Measurements from ENCODE around the gene PCDHGA12.
"Not testable (repeated sequence)": the region's sequence is repeated elsewhere in the genome, so short reads cannot be mapped to it uniquely, and the experiment has no call there.

Gene PCDHGA12

DNA sequence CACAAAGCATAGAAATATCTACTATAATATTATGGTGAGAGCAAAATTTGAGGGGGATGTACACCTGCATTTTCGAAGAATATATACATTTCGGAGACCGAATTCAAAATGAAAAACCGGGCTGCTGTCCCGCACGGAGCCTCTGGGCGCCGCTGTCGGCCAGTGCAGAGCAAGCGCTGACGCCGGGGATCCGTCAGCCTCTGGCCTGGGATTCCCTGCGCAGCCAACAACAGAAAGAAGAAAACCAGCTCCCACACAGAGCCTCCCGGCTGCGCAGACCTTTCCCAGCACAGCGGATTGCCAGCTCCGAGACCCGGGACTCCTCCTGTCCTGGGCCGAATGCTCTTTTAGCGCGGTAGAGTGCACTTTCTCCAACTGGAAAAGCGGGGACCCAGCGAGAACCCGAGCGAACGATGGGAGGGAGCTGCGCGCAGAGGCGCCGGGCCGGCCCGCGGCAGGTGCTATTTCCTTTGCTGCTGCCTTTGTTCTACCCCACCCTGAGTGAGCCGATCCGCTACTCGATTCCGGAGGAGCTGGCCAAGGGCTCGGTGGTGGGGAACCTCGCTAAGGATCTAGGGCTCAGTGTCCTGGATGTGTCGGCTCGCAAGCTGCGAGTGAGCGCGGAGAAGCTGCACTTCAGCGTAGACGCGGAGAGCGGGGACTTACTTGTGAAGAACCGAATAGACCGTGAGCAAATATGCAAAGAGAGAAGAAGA is 22.4 kb upstream of the PCDHGA12 start, which contains the start of gene PCDHGB6:
Gene PCDHGB6 (plus strand): TSS at position 232 of the 716 bp plus-strand sequence. CDS start 182 bp downstream, at position 414.
- DNase-seq (ENCODE audit: low read depth in 2 of 2): not testable (repeated sequence)

DNA sequence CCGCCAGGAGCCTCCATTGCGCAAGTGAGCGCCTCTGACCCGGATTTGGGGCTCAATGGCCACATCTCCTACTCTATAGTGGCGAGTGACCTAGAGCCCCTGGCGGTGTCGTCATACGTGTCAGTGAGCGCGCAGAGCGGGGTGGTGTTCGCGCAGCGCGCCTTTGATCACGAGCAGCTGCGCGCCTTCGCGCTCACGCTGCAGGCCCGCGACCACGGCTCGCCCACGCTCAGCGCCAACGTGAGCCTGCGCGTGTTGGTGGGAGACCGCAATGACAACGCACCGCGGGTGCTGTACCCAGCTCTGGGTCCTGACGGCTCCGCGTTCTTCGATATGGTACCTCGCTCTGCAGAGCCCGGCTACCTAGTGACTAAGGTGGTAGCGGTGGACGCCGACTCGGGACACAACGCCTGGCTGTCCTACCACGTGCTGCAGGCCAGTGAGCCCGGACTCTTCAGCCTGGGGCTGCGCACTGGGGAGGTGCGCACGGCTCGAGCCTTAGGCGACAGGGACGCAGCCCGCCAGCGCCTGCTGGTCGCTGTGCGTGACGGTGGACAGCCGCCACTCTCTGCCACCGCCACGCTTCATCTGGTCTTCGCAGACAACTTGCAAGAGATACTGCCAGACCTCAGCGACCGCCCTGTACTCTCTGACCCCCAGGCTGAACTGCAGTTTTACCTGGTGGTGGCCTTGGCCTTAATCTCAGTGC is 20.6 kb upstream of the PCDHGA12 start:
- no peak for DNase-seq (ENCODE audit: low read depth in 2 of 2)

- no peak for DNase-seq (ENCODE audit: low read depth in 2 of 2)
These were observed 18.7 kb upstream of the PCDHGA12 start for GRCh38 chr5:141411575-141411974.

- DNase-seq (ENCODE audit: low read depth in 2 of 2): peak; percentile 32 to 44
These were observed 17.3 kb upstream of the PCDHGA12 start, which contains the start of gene PCDHGA10 for GRCh38 chr5:141412854-141413539. Gene PCDHGA10, plus strand, starts transcription at chr5:141412987. Its CDS starts 189 bp downstream, at chr5:141413176.

- no peak for DNase-seq (ENCODE audit: low read depth in 2 of 2)
These were observed 16.7 kb upstream of the PCDHGA12 start for GRCh38 chr5:141413540-141414069.

- DNase-seq (ENCODE audit: low read depth in 2 of 2): not testable (repeated sequence)
These were observed 15.6 kb upstream of the PCDHGA12 start for GRCh38 chr5:141414548-141415274.

DNA sequence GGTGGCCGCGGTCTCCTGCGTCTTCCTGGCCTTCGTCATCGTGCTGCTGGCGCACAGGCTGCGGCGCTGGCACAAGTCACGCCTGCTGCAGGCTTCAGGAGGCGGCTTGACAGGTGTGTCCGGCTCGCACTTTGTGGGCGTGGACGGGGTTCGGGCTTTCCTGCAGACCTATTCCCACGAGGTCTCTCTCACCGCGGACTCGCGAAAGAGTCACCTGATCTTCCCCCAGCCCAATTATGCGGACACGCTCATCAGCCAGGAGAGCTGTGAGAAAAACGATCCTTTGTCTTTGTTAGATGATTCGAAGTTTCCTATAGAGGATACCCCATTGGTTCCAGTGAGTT is 15.1 kb upstream of the PCDHGA12 start:
- not testable (repeated sequence) for DNase-seq (ENCODE audit: low read depth in 2 of 2)

DNA sequence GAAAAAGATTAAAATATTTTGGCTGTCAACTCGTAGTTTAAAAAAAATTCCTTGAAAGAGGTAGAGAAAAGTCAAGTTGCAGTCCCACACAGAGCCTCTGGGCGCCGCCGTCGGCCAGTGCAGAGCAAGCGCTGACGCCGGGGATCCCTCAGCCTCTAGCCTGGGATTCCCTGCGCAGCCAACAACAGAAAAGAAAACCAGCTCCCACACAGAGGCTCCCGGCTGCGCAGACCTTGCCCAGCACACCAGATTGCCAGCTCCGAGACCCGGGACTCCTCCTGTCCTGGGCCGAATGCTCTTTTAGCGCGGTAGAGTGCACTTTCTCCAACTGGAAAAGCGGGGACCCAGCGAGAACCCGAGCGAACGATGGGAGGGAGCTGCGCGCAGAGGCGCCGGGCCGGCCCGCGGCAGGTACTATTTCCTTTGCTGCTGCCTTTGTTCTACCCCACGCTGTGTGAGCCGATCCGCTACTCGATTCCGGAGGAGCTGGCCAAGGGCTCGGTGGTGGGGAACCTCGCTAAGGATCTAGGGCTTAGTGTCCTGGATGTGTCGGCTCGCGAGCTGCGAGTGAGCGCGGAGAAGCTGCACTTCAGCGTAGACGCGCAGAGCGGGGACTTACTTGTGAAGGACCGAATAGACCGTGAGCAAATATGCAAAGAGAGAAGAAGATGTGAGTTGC is 12.7 kb upstream of the PCDHGA12 start, which contains the start of gene PCDHGB7:
Gene PCDHGB7 (plus strand): TSS at position 184 of the 679 bp plus-strand sequence. CDS start 183 bp downstream, at position 367.
- DNase-seq (ENCODE audit: low read depth in 2 of 2): peak; percentile 14 to 43

- DNase-seq (ENCODE audit: low read depth in 2 of 2): no peak
These were observed 11.0 kb upstream of the PCDHGA12 start for GRCh38 chr5:141419074-141419880.

GRCh38 chr5:141420855-141421488 is 9.3 kb upstream of the PCDHGA12 start, which contains the start of gene PCDHGA11:
Gene PCDHGA11, plus strand, starts transcription at chr5:141421051. Its CDS starts 177 bp downstream, at chr5:141421228.
- DNase-seq (ENCODE audit: low read depth in 2 of 2): peak in 1 of 2 donors; percentile 14

DNA sequence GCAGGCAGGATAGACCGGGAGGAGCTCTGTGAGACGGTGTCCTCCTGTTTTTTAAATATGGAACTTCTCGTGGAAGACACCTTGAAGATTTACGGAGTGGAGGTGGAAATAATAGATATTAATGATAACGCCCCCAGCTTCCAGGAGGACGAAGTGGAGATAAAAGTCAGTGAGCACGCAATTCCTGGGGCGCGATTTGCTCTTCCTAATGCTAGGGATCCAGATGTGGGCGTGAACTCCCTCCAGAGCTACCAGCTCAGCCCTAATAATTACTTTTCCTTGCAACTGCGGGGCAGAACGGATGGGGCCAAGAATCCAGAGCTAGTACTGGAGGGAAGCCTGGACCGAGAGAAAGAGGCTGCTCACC is 8.8 kb upstream of the PCDHGA12 start:
- DNase-seq (ENCODE audit: low read depth in 2 of 2): no peak

DNA sequence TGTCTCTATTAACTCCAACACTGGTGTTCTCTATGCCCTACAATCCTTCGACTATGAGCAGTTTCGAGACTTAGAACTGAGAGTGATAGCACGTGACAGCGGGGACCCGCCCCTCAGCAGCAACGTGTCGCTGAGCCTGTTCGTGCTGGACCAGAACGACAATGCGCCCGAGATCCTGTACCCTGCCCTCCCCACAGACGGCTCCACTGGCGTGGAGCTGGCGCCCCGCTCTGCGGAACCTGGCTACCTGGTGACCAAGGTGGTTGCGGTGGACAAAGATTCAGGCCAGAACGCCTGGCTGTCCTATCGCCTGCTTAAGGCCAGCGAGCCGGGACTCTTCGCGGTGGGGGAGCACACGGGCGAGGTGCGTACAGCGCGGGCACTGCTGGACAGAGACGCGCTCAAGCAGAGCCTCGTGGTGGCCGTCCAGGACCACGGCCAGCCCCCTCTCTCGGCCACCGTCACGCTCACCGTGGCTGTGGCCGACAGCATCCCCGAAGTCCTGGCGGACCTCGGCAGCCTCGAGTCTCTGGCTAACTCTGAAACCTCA is 7.5 kb upstream of the PCDHGA12 start:
- DNase-seq (ENCODE audit: low read depth in 2 of 2): no peak

- DNase-seq (ENCODE audit: low read depth in 2 of 2): no peak
These were observed 2.4 kb upstream of the PCDHGA12 start for GRCh38 chr5:141427783-141428426.

- no peak for DNase-seq (ENCODE audit: low read depth in 2 of 2)
These were observed 979 bp downstream of the PCDHGA12 start for GRCh38 chr5:141431286-141431685.

DNA sequence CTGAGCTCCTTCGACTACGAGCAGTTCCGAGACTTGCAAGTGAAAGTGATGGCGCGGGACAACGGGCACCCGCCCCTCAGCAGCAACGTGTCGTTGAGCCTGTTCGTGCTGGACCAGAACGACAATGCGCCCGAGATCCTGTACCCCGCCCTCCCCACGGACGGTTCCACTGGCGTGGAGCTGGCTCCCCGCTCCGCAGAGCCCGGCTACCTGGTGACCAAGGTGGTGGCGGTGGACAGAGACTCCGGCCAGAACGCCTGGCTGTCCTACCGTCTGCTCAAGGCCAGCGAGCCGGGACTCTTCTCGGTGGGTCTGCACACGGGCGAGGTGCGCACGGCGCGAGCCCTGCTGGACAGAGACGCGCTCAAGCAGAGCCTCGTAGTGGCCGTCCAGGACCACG is 2.0 kb downstream of the PCDHGA12 start:
- not testable (repeated sequence) for DNase-seq (ENCODE audit: low read depth in 2 of 2)

GRCh38 chr5:141432726-141433125 is 2.4 kb downstream of the PCDHGA12 start:
- DNase-seq (ENCODE audit: low read depth in 2 of 2): not testable (repeated sequence)

DNA sequence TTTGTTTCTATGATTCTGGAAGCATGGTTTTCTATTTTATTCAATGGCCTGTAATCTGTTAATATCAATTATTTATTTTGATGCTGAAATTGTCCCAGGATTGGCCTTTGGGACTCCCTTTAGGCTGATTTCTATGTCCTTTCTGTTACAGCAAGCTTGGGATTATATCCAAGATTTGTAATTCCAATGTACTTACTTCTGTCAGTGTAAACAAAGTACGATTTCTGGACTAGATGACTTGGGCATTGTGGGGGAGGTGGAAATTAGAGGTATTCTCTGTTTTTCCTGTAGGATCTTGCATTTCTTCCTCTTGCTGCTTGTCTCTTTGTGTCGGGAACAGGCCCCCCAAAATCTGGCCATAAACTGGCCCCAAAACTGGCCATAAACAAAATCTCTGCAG is 3.7 kb downstream of the PCDHGA12 start:
- DNase-seq (ENCODE audit: low read depth in 2 of 2): no peak

DNA sequence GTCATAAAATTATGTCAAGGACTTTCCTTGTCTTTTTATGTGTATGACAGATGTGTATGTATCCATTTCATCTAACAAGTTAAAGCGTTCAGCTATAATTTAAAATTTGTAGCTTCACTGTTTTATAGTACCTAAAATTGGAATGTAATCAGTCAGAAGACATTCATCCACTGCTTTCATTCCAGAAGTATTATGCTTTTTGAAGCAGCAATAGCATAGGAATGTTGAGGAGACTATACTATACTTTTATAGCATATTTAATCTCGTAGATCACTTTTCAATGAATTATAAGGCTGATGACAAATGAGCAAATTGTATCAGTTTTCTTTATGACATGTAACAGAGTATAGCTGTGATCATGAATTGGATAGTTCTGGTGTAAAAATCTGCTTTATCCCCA is 6.9 kb downstream of the PCDHGA12 start:
- DNase-seq (ENCODE audit: low read depth in 2 of 2): no peak
